Liver (tissue), 9 donors: ENCODE measurements around the gene PTPN22. TPM values are rescaled to one million over a fixed set of nuclear protein-coding genes. Genes with fewer than 3 reads are reported as not detected.

Experiments used
- DNase-seq: peaks from one replicate; pipeline ENCODE4 v3.0.0-alpha.2; 2017; ENCODE audit warnings: low spot score
- H3K27ac ChIP-seq, 2 donors: one replicate each; pipeline ENCODE4 v1.7.0; 2013; ENCODE audit warnings: inconsistent platforms in 2 of 2, low read length in 2 of 2, control low read depth in 1 of 2, low read depth in 1 of 2, mild to moderate bottlenecking in 1 of 2
- H3K27me3 ChIP-seq, 4 donors: one replicate each; pipeline versions ENCODE4 v1.6.1 to v1.7.0; 2013; ENCODE audit warnings: low read length in 3 of 4, inconsistent platforms in 1 of 4, mild to moderate bottlenecking in 1 of 4, moderate library complexity in 1 of 4; ENCODE audit not compliant: control insufficient read depth in 4 of 4, insufficient read depth in 4 of 4
- H3K36me3 ChIP-seq, 4 donors: one replicate each; pipeline versions ENCODE4 v1.6.1 to v1.7.0; 2013; ENCODE audit warnings: low read length in 3 of 4, mild to moderate bottlenecking in 3 of 4, low read depth in 1 of 4, moderate library complexity in 1 of 4; ENCODE audit not compliant: control insufficient read depth in 4 of 4, insufficient read depth in 3 of 4
- H3K4me1 ChIP-seq, 4 donors: one replicate each; pipeline versions ENCODE4 v1.6.1 to v1.7.0; 2013; ENCODE audit warnings: low read length in 3 of 4, mild to moderate bottlenecking in 3 of 4, moderate library complexity in 1 of 4; ENCODE audit not compliant: control insufficient read depth in 4 of 4, insufficient read depth in 4 of 4
- H3K4me3 ChIP-seq, 3 donors: one replicate each; pipeline versions ENCODE4 v1.6.1 to v1.7.0; 2013; ENCODE audit warnings: low read length in 3 of 3, control low read depth in 1 of 3, low read depth in 1 of 3, mild to moderate bottlenecking in 1 of 3
- H3K9ac ChIP-seq, 2 donors: one replicate each; pipeline ENCODE4 v1.7.0; 2013; ENCODE audit warnings: low read length in 2 of 2, mild to moderate bottlenecking in 2 of 2, moderate library complexity in 2 of 2, control low read depth in 1 of 2, low read depth in 1 of 2
- H3K9me3 ChIP-seq, 4 donors: one replicate each; pipeline versions ENCODE4 v1.6.1 to v1.7.0; 2013; ENCODE audit warnings: low read length in 3 of 4; ENCODE audit not compliant: control insufficient read depth in 4 of 4
- EGR1 ChIP-seq, 2 donors: IDR thresholded peaks; 2 replicates each; pipeline ENCODE4 v1.6.1; 2016 to 2018; ENCODE audit warnings: antibody characterized with exemption in 2 of 2, low read depth in 2 of 2
- FOXA1 ChIP-seq: IDR thresholded peaks from 2 replicates; pipeline ENCODE4 v1.6.1; 2016; ENCODE audit warnings: antibody characterized with exemption
- FOXA2 ChIP-seq: IDR thresholded peaks from 2 replicates; pipeline ENCODE4 v1.6.1; 2016; ENCODE audit warnings: antibody characterized with exemption
- GABPA ChIP-seq, 2 donors: IDR thresholded peaks in 1 of 2; conservative IDR thresholded peaks in 1 of 2; 2 replicates each; pipeline ENCODE4 v1.6.1; 2016; ENCODE audit warnings: antibody characterized with exemption in 2 of 2, mild to moderate bottlenecking in 1 of 2, moderate library complexity in 1 of 2
- HNF4A ChIP-seq, 2 donors: conservative IDR thresholded peaks; 2 replicates each; pipeline ENCODE4 v1.6.1; 2016; ENCODE audit warnings: antibody characterized with exemption in 2 of 2, mild to moderate bottlenecking in 2 of 2
- HNF4G ChIP-seq: IDR thresholded peaks from 2 replicates; pipeline ENCODE4 v1.6.1; 2016; ENCODE audit warnings: antibody characterized with exemption
- JUND ChIP-seq, 2 donors: IDR thresholded peaks; 2 replicates each; pipeline ENCODE4 v1.6.1; 2016; ENCODE audit warnings: antibody characterized with exemption in 2 of 2
- NR2F2 ChIP-seq: IDR thresholded peaks from 2 replicates; pipeline ENCODE4 v1.6.1; 2016; ENCODE audit warnings: antibody characterized with exemption
- RAD21 ChIP-seq, 2 donors: IDR thresholded peaks; 2 replicates each; pipeline ENCODE4 v1.6.1; 2016; ENCODE audit warnings: antibody characterized with exemption in 2 of 2, mild to moderate bottlenecking in 2 of 2
- RXRA ChIP-seq, 2 donors: IDR thresholded peaks; 2 replicates each; pipeline ENCODE4 v1.6.1; 2017 to 2018; ENCODE audit warnings: antibody characterized with exemption in 2 of 2, mild to moderate bottlenecking in 1 of 2
- SP1 ChIP-seq: IDR thresholded peaks from 2 replicates; pipeline ENCODE4 v1.6.1; 2018; ENCODE audit warnings: antibody characterized with exemption, mild to moderate bottlenecking
- TAF1 ChIP-seq: conservative IDR thresholded peaks from 2 replicates; pipeline ENCODE4 v1.6.1; 2016; ENCODE audit warnings: antibody characterized with exemption, mild to moderate bottlenecking
- YY1 ChIP-seq: IDR thresholded peaks from 2 replicates; pipeline ENCODE4 v1.6.1; 2016; ENCODE audit warnings: antibody characterized with exemption, mild to moderate bottlenecking
- WGBS: extraction: QIAGEN DNeasy Blood & Tissue Kit; methylation state at CpG from one replicate; pipeline ENCODE4 v1.1.7; 2013; 5-methylcytosine and 5-hydroxymethylcytosine counted together
- polyA plus RNA-seq, 2 donors: library from polyadenylated mRNA; stranded (reverse) in 1 of 2; unstranded in 1 of 2; fragments of 200-250 nt in 1 of 2; fragments of >200 nt in 1 of 2; fragmentation: Nextera tagmentation in 1 of 2; extraction: Ambion mirVana in 1 of 2; gene quantifications; one replicate each; pipeline versions ENCODE4 v1.2.1 to v1.2.3, GENCODE V29; 2013 to 2015
- total RNA-seq, 2 donors: library from RNA; depleted of rRNA; stranded (reverse); fragments of >200 nt; gene quantifications; one replicate each; pipeline ENCODE4 v1.2.3, GENCODE V29; 2014
- TF ChIP-seq, protein P1 (sequence below): IDR thresholded peaks from 2 replicates; pipeline ENCODE4 v1.6.1; 2016; ENCODE audit warnings: antibody characterized with exemption
- TF ChIP-seq, protein P2 (sequence below): IDR thresholded peaks from 2 replicates; pipeline ENCODE4 v1.6.1; 2016; ENCODE audit warnings: antibody characterized with exemption
- TF ChIP-seq, protein P3 (sequence below): IDR thresholded peaks from 2 replicates; pipeline ENCODE4 v1.6.1; 2016; ENCODE audit warnings: antibody characterized with exemption, mild to moderate bottlenecking
- TF ChIP-seq, protein P4 (sequence below): fragments of 150-350 bp; IDR thresholded peaks from 2 replicates; pipeline ENCODE4 v1.5.1; 2017; ENCODE audit warnings: improper control_type of control experiment, low read depth, low read length; ENCODE audit not compliant: missing input control
- TF ChIP-seq, protein P5 (sequence below): IDR thresholded peaks from 2 replicates; pipeline ENCODE4 v1.6.1; 2016; ENCODE audit warnings: antibody characterized with exemption
- donor health status: healthy.
- donor health status: healthy.
- donor health status: healthy.
- donor health status: healthy.
- donor health status: healthy.

PTPN22 gene
- total and polyA plus RNA-seq, 4 donors = 0.24 to 1.9 (median 1.0) TPM

DNA sequence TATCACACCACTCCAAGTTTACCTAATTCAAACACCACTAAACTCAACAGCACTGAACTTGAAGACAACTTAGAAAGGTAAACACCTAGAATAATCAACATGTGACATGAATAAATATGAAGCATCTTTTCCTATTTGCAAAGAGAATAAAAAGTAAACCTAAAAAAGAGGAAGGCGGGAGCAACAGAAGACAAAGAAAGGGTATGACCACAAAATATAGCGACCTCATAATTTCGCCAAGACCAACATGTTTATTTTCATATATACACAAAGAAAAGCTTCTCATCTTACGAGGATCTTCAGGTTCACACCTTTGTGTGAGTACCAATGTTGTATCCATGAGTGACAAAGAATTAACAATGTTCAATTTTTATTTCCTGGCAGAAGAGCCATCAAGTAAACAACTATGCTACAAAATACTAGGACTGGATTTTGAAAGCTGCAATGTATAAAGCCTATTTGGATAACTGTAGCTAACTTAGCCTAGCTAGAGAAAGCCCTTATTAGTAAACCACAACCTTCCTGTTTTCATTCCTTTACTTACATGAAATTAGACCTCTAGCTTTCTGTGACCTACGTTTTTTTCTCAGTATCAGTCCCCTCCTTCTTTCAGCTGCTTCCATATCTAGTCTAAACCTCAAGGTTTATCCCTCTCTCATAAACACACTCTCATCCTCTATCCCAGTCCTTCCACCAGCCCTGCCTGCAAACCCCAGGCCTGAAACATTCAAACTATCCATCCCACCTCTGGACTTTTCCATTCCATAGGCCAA lies 91.0 kb downstream of the PTPN22 start:
- H3K9ac ChIP-seq = no peak overlapping the region
- no peaks in the 10 kb centered on the region for H3K27me3 ChIP-seq
- no peak overlapping the region for H3K4me3 ChIP-seq
- H3K36me3 ChIP-seq = peaks cover 2 to 6% (median 5%) of the 10 kb centered on the region in 4 donors
- no peaks in the 10 kb centered on the region for H3K9me3 ChIP-seq
- peaks cover 0 to 10% (median 2%) of the 10 kb centered on the region in 4 donors for H3K4me1 ChIP-seq
- TF ChIP-seq FOXA2 (no peak), TAF1 (no peak), JUND (IDR thresholded peaks at IDR 0.05) (no peak), GABPA (IDR thresholded peaks at IDR 0.05 in 1 of 2, conservative IDR thresholded peaks at IDR 0.05 in 1 of 2) (no peak), RAD21 (IDR thresholded peaks at IDR 0.05) (no peak), HNF4G (no peak), NR2F2 (no peak), EGR1 (IDR thresholded peaks at IDR 0.05; ENCODE audit: low read depth in 2 of 2) (no peak), HNF4A (conservative IDR thresholded peaks at IDR 0.05) (no peak), RXRA (IDR thresholded peaks at IDR 0.05) (no peak), FOXA1 (no peak), YY1 (no peak), SP1 (no peak)
- TF ChIP-seq, protein P1, sequence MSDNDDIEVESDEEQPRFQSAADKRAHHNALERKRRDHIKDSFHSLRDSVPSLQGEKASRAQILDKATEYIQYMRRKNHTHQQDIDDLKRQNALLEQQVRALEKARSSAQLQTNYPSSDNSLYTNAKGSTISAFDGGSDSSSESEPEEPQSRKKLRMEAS = no peak
- TF ChIP-seq, protein P2, sequence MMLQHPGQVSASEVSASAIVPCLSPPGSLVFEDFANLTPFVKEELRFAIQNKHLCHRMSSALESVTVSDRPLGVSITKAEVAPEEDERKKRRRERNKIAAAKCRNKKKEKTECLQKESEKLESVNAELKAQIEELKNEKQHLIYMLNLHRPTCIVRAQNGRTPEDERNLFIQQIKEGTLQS = no peak
- TF ChIP-seq, protein P3, sequence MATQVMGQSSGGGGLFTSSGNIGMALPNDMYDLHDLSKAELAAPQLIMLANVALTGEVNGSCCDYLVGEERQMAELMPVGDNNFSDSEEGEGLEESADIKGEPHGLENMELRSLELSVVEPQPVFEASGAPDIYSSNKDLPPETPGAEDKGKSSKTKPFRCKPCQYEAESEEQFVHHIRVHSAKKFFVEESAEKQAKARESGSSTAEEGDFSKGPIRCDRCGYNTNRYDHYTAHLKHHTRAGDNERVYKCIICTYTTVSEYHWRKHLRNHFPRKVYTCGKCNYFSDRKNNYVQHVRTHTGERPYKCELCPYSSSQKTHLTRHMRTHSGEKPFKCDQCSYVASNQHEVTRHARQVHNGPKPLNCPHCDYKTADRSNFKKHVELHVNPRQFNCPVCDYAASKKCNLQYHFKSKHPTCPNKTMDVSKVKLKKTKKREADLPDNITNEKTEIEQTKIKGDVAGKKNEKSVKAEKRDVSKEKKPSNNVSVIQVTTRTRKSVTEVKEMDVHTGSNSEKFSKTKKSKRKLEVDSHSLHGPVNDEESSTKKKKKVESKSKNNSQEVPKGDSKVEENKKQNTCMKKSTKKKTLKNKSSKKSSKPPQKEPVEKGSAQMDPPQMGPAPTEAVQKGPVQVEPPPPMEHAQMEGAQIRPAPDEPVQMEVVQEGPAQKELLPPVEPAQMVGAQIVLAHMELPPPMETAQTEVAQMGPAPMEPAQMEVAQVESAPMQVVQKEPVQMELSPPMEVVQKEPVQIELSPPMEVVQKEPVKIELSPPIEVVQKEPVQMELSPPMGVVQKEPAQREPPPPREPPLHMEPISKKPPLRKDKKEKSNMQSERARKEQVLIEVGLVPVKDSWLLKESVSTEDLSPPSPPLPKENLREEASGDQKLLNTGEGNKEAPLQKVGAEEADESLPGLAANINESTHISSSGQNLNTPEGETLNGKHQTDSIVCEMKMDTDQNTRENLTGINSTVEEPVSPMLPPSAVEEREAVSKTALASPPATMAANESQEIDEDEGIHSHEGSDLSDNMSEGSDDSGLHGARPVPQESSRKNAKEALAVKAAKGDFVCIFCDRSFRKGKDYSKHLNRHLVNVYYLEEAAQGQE = no peak
- TF ChIP-seq, protein P4, sequence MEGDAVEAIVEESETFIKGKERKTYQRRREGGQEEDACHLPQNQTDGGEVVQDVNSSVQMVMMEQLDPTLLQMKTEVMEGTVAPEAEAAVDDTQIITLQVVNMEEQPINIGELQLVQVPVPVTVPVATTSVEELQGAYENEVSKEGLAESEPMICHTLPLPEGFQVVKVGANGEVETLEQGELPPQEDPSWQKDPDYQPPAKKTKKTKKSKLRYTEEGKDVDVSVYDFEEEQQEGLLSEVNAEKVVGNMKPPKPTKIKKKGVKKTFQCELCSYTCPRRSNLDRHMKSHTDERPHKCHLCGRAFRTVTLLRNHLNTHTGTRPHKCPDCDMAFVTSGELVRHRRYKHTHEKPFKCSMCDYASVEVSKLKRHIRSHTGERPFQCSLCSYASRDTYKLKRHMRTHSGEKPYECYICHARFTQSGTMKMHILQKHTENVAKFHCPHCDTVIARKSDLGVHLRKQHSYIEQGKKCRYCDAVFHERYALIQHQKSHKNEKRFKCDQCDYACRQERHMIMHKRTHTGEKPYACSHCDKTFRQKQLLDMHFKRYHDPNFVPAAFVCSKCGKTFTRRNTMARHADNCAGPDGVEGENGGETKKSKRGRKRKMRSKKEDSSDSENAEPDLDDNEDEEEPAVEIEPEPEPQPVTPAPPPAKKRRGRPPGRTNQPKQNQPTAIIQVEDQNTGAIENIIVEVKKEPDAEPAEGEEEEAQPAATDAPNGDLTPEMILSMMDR = no peak
- TF ChIP-seq, protein P5, sequence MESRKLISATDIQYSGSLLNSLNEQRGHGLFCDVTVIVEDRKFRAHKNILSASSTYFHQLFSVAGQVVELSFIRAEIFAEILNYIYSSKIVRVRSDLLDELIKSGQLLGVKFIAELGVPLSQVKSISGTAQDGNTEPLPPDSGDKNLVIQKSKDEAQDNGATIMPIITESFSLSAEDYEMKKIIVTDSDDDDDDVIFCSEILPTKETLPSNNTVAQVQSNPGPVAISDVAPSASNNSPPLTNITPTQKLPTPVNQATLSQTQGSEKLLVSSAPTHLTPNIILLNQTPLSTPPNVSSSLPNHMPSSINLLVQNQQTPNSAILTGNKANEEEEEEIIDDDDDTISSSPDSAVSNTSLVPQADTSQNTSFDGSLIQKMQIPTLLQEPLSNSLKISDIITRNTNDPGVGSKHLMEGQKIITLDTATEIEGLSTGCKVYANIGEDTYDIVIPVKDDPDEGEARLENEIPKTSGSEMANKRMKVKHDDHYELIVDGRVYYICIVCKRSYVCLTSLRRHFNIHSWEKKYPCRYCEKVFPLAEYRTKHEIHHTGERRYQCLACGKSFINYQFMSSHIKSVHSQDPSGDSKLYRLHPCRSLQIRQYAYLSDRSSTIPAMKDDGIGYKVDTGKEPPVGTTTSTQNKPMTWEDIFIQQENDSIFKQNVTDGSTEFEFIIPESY = no peak
- no peak for DNase-seq
- 83% methylated on average over 5 of the region's 5 CpGs for WGBS
- no peak overlapping the region for H3K27ac ChIP-seq
